Activated CD4-positive, alpha-beta memory T cell treated with anti-CD3 and anti-CD28 coated beads, Interleukin-2, amount 10 ng/mL, durations not matched to agents 7 days and 5 days (primary cell): ENCODE data around the gene ST8SIA2. TPM values are rescaled to one million over a fixed set of nuclear protein-coding genes. Genes with fewer than 3 reads are reported as not detected.
"Not testable (repeated sequence)": the region's sequence is repeated elsewhere in the genome, so short reads cannot be mapped to it uniquely, and the experiment has no call there.

Source experiments
- CTCF ChIA-PET: fragments of 350-600 bp; sonication (Branson Sonifier 250); formaldehyde crosslinking; loops from one replicate; lab custom pipeline; 2021; ENCODE audit warnings: antibody characterized with exemption, inconsistent platforms; lab: Charles Lee
- POLR2A ChIA-PET: fragments of 350-600 bp; sonication (Branson Sonifier 250); formaldehyde crosslinking; loops from one replicate; lab custom pipeline; 2021; ENCODE audit warnings: antibody characterized with exemption; lab: Charles Lee
- DNase-seq: peaks from one replicate; pipeline ENCODE4 v3.0.0-alpha.2; 2020
- H3K27ac Mint-ChIP-seq: one replicate; pipeline ENCODE4 v1.8.0; 2021; ENCODE audit warnings: mild to moderate bottlenecking, mixed read lengths
- H3K27me3 Mint-ChIP-seq: one replicate; pipeline ENCODE4 v1.8.0; 2021; ENCODE audit warnings: mixed read lengths
- H3K36me3 Mint-ChIP-seq: one replicate; pipeline ENCODE4 v1.8.0; 2021; ENCODE audit warnings: low read depth, mixed read lengths
- H3K4me1 Mint-ChIP-seq: one replicate; pipeline ENCODE4 v1.8.0; 2021; ENCODE audit warnings: mixed read lengths
- H3K4me3 Mint-ChIP-seq: one replicate; pipeline ENCODE4 v1.8.0; 2021; ENCODE audit warnings: mild to moderate bottlenecking, mixed read lengths
- H3K9me3 Mint-ChIP-seq: one replicate; pipeline ENCODE4 v1.8.0; 2021; ENCODE audit warnings: mixed read lengths
- total RNA-seq, 2 experiments: library from RNA; stranded (reverse); gene quantifications; one replicate each; pipeline ENCODE4 v1.2.3, GENCODE V29; 2021

ST8SIA2 gene
- total RNA-seq, 2 experiments from 2014 or later: not detected

DNA sequence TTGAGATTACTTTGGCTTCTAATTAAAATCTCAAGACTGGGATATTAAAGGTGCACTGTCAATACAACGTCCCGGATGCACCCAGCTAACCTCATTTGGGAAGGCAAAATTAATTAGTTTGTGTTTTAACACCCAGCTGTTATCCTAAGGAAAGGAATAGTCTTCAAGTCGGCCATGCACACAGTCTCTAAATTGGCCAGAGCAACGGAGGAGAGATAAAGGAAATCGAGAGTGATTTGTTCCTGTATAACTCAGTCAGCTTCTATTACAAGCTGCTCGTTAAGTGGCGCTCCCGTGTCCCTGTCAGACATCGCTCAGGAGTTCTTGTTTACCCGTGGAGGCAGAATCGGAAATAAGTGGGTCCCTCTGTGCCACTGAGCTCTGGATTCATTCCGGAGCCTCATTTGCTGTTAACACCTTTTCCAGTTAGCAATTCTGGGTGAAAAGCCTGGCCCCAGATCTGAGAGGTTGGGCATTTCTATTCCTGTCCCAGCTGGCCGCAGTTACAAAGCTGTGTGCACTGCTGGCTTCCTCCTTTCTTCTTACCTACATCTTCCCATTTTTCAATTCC, 63.9 kb downstream of the ST8SIA2 start:
- H3K27ac Mint-ChIP-seq: no peak overlapping the region
- H3K4me1 Mint-ChIP-seq: no peaks in the 10 kb centered on the region
- no peaks in the 10 kb centered on the region for H3K9me3 Mint-ChIP-seq
- POLR2A ChIA-PET: interaction anchor here (1.0 kb wide), 1 partner anchor 69 kb away, joined by 3 read pairs; no protein-coding TSS in a partner anchor
- CTCF ChIA-PET: interaction anchor here (0.7 kb wide), 1 partner anchor 20 kb away, joined by 3 read pairs; no protein-coding TSS in a partner anchor
- DNase-seq: no peak
- H3K36me3 Mint-ChIP-seq: no peaks in the 10 kb centered on the region
- H3K4me3 Mint-ChIP-seq: no peak overlapping the region
- H3K27me3 Mint-ChIP-seq: peaks cover 7% of the 10 kb centered on the region

DNA sequence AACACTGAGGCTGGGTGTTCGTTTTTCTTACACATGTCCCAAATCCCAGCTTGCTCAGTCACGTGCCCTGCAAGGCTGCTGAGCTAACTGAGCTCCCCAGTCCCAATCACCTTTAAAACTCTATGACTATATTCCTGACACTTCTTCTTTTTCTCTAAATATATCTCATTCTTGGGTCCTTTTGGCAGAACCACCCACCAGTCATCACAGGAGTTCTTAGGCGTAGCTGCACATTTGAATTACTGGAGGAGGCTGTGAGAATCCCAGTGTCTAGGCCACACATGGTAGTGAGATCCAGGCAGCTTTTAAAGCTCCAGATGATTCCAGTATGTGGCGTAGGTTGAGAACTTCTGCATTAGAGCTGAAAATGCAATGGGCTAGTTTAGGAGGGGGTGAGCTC, 66.3 kb downstream of the ST8SIA2 start:
- ChIA-PET POLR2A (no interaction called here), CTCF (no interaction called here)
- Mint-ChIP-seq H3K27me3 (peaks cover 6% of the 10 kb centered on the region), H3K4me3 (no peak overlapping the region), H3K27ac (no peak overlapping the region), H3K9me3 (no peaks in the 10 kb centered on the region), H3K36me3 (no peaks in the 10 kb centered on the region), H3K4me1 (no peaks in the 10 kb centered on the region)
- DNase-seq: no peak

DNA sequence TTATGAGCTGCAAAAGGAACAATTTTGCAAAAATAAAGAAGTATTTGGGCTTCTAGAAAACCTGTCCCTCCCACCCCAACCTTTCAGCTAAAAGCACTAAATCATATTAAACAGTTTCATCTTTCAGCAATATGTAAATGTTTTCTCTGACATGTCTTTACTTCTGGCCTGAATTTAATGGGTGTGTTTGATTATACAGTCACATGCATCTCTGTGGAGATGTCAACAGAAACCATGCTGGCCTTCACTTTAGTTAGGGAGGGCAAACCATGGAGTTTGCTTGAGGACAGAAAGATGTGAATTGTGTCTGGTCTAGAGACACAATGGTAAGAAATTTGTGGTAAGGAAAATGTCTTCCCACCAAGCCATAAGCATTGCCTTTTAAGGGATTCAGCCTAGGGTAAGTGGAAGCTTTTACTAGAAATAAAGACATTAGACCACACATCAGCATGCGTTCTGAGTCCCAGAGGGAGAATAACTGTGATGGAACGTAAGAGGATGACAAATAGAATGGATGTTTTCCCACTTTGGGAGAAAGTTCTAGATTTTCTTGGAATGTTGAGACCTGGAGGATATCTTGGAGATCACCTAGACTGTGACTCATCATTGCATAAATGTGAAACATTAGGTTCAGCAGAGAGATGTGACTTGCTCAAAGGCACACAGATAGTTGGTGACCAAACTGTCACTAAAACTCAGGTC, 68.9 kb downstream of the ST8SIA2 start:
- Mint-ChIP-seq H3K9me3 (no peaks in the 10 kb centered on the region), H3K27ac (no peak overlapping the region), H3K36me3 (no peaks in the 10 kb centered on the region), H3K4me3 (no peak overlapping the region), H3K27me3 (peaks cover 4% of the 10 kb centered on the region), H3K4me1 (no peaks in the 10 kb centered on the region)
- POLR2A ChIA-PET: no interaction called here
- no peak for DNase-seq
- CTCF ChIA-PET: no interaction called here

DNA sequence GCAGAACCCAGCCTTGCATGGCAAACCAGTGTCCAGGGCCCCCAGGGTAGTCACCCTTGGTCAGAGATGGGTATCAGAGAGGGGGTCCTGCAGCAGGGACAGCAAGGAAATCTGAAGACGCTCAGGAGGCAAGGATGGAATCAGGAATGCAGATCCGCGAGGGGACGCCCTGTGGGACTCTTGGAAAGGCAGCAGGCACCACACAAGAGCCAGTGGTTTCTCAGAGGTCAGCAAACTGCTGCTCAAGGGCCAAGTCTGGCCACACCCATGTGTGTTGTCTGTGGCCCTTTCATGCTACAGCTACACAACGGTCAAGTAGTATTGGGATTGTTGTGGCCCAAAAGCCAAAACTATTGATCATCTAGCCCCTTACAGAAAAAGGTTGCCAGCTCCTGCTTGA, 69.7 kb downstream of the ST8SIA2 start:
- ChIA-PET POLR2A (no interaction called here), CTCF (no interaction called here)
- H3K4me3 Mint-ChIP-seq: no peak overlapping the region
- no peak overlapping the region for H3K27ac Mint-ChIP-seq
- no peaks in the 10 kb centered on the region for H3K9me3 Mint-ChIP-seq
- no peak for DNase-seq
- no peaks in the 10 kb centered on the region for H3K36me3 Mint-ChIP-seq
- peaks cover 4% of the 10 kb centered on the region for H3K27me3 Mint-ChIP-seq
- H3K4me1 Mint-ChIP-seq: no peaks in the 10 kb centered on the region

DNA sequence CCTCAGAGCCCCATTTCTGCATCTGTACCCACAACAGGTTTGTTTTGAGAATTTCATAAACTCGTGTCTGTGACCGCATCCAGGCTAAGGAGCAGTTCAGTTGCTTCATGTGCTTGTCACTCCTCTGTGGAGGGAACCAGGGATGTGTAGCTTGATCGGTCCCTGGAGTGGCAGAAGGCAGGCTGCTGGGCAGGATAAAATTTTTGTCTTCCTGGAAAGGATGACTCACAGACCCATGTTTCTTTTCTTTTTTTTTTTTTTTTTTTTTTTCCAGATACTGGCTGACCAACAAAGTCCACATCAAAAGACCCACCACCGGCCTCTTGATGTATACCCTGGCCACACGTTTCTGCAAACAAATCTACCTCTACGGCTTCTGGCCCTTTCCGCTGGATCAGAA, 70.1 kb downstream of the ST8SIA2 start:
- POLR2A ChIA-PET: no interaction called here
- Mint-ChIP-seq H3K9me3 (no peaks in the 10 kb centered on the region), H3K4me1 (no peaks in the 10 kb centered on the region), H3K27ac (no peak overlapping the region), H3K27me3 (peaks cover 4% of the 10 kb centered on the region), H3K4me3 (no peak overlapping the region), H3K36me3 (no peaks in the 10 kb centered on the region)
- CTCF ChIA-PET: no interaction called here
- DNase-seq: no peak

DNA sequence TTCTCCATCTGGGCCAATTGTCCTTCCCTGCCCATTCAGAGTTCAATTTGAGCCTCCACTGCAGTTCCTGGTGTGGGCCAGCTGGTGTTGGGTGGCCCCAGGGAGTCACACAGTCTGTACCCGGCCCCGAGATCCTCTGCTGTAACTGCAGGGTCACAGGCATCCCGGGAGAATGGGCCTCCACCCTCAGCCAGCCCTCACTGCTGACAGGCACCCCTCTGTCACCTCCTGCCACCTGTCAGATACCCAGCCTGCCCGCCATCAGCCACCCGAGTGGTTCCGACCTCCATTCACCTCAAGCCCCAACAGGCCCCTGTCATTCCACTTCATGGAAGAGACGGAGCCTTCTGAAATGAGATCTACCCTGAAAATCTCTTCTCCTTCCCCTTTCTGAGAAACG, 73.2 kb downstream of the ST8SIA2 start:
- Mint-ChIP-seq H3K9me3 (no peaks in the 10 kb centered on the region), H3K27me3 (peaks cover 7% of the 10 kb centered on the region), H3K4me3 (no peak overlapping the region), H3K4me1 (no peaks in the 10 kb centered on the region), H3K27ac (no peak overlapping the region), H3K36me3 (no peaks in the 10 kb centered on the region)
- ChIA-PET POLR2A (no interaction called here), CTCF (no interaction called here)
- DNase-seq: no peak

DNA sequence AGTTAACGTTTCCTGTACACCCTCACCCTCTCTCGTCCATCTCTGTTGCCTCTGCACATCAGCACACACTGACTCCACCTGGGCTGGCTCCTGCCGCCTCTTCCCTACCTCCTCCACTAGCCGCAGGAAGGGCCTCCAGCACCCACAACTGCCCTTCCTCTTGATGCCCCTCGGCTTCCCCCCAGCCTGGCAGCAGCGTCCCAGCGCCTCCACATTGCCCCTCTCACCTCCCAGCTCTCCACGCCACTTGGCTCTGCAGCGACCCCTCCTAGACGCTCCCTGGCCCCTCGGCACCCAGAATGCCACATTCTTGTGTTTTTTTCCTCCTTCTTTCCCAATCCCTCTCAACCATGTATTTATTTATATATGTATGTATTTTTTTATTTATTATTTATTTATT, 73.6 kb downstream of the ST8SIA2 start:
- Mint-ChIP-seq H3K4me1 (no peaks in the 10 kb centered on the region), H3K27me3 (peaks cover 7% of the 10 kb centered on the region), H3K36me3 (no peaks in the 10 kb centered on the region), H3K4me3 (no peak overlapping the region), H3K27ac (no peak overlapping the region), H3K9me3 (no peaks in the 10 kb centered on the region)
- no peak for DNase-seq
- POLR2A ChIA-PET: no interaction called here
- CTCF ChIA-PET: no interaction called here

DNA sequence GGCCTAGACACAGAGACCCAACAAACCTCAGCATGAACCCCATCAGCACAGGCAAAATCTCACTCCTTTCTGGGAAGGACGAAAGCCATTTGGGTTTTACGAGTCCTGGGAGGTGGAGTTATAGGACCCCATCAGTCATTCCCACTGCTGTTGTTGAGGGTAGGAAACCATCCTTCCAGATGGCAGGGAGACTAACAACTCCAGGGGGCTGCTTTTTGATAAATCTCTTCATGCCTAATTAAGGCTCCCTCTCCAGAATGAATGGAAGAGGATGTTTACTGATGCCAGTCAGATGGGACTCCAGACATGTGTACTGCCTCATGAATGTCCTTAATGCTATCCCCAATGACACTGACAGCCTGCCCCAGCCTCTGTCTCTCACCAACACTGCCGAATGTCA, 75.3 kb downstream of the ST8SIA2 start:
- CTCF ChIA-PET: no interaction called here
- no peak overlapping the region for H3K4me3 Mint-ChIP-seq
- no peak for DNase-seq
- no peaks in the 10 kb centered on the region for H3K4me1 Mint-ChIP-seq
- peaks cover 4% of the 10 kb centered on the region for H3K27me3 Mint-ChIP-seq
- H3K27ac Mint-ChIP-seq: no peak overlapping the region
- POLR2A ChIA-PET: no interaction called here
- no peaks in the 10 kb centered on the region for H3K9me3 Mint-ChIP-seq
- no peaks in the 10 kb centered on the region for H3K36me3 Mint-ChIP-seq

DNA sequence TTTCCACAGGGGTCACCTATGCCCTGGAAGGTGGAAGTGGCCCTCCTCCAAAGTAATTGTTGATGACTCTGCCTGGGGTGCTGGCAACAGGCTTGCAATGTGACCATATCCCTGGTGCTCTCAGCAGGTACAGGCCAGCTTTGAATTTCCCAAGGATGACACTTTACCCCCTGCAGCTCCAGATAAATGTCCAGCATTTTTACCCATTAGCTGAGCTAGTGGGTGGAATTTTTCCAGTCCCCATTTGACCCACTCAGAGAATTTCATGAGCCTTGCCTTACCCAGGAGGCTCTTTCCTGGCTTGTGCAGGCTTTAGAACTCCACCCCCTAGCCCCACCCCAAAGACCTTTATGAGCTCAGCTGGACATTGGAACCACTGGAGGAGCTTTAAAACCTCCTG, 77.6 kb downstream of the ST8SIA2 start:
- no peaks in the 10 kb centered on the region for H3K36me3 Mint-ChIP-seq
- H3K4me3 Mint-ChIP-seq: no peak overlapping the region
- no peaks in the 10 kb centered on the region for H3K9me3 Mint-ChIP-seq
- CTCF ChIA-PET: no interaction called here
- no peak for DNase-seq
- no peaks in the 10 kb centered on the region for H3K4me1 Mint-ChIP-seq
- H3K27ac Mint-ChIP-seq: no peak overlapping the region
- H3K27me3 Mint-ChIP-seq: peaks cover 4% of the 10 kb centered on the region
- POLR2A ChIA-PET: no interaction called here

DNA sequence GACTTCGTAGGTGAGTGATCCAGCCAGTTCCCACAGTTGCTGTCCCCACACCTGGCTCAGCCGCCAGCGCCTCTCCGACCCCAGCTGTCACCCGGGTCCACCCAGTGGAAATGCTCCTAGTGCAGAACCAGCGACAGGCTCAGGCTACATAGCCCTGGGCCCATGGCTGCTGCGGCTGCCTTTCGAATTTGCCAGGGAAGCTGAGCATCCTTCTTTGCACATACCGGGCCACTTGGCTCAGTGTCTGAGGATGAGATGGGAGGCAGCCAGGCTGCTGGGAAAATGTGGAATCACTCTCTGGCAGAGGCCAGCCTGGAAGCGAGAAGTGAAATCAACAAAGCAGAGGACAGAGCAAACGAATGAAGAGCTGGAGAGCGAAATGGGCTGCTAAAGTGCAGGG, 80.1 kb downstream of the ST8SIA2 start:
- ChIA-PET POLR2A (no interaction called here), CTCF (no interaction called here)
- no peak overlapping the region for H3K4me3 Mint-ChIP-seq
- DNase-seq: no peak
- H3K27ac Mint-ChIP-seq: no peak overlapping the region
- no peaks in the 10 kb centered on the region for H3K36me3 Mint-ChIP-seq
- H3K27me3 Mint-ChIP-seq: peaks cover 4% of the 10 kb centered on the region
- no peaks in the 10 kb centered on the region for H3K4me1 Mint-ChIP-seq
- no peaks in the 10 kb centered on the region for H3K9me3 Mint-ChIP-seq

DNA sequence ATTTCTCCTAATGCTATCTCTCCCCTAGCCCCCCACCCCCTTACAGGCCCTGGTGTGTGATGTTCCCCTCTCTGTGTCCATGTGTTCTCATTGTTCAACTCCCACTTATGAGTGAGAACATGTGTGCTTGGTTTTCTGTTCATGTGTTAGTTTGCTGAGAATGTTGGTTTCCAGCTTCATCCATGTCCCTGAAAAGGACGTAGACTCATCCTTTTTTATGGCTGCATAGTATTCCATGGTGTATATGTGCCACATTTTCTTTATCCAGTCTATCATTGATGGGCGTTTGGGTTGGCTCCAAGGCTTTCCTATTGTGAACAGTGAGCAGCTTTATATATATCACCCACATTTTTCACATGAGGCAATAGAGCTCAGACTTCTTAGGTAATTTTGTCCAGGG, 86.0 kb downstream of the ST8SIA2 start:
- H3K9me3 Mint-ChIP-seq, CTCF ChIA-PET, H3K27me3 Mint-ChIP-seq, H3K4me1 Mint-ChIP-seq, DNase-seq, POLR2A ChIA-PET, H3K36me3 Mint-ChIP-seq, H3K4me3 Mint-ChIP-seq, H3K27ac Mint-ChIP-seq: not testable (repeated sequence)

DNA sequence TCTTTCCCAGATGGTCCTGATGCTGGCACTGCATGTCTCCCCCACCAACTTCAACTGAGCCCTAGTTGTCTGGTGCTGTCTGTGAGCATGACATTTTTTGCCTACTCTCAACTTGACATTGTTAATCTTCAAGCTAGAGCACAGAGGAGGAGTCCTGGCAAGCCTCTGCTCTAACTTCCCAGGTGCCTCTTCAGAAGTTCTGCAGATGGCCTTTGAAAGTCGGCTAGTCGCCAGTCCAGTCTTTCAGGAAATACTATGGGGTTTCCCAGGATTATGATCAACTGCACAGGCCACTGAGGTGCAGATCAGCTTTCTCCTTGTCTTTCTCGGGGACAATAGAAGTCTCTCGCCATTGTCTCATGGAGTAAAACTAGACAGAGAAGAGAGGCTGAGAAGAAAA, 86.7 kb downstream of the ST8SIA2 start:
- Mint-ChIP-seq H3K9me3 (no peaks in the 10 kb centered on the region), H3K27ac (no peak overlapping the region), H3K27me3 (peaks cover 7% of the 10 kb centered on the region), H3K4me1 (no peaks in the 10 kb centered on the region), H3K36me3 (no peaks in the 10 kb centered on the region), H3K4me3 (no peak overlapping the region)
- ChIA-PET CTCF (no interaction called here), POLR2A (no interaction called here)
- DNase-seq: no peak

DNA sequence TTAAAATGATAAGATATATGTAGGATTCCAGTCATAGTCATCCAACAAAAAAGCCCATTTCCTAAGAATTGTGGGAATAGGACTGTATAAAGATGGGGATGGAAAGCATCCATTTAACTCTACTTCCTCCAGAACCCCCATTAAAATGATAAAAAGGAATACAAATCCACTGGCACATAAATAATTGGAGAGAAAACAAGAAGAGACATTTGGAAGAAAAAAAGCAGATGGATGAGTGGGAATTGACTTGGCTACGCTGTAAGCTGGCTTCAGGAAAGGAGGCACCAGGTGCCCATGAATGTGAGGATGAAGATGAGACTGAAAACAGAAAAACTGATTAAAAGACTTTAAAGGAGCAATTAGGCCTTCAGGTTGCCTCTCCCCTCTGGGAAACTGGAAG, 91.8 kb downstream of the ST8SIA2 start:
- Mint-ChIP-seq H3K27me3 (peaks cover 9% of the 10 kb centered on the region), H3K9me3 (no peaks in the 10 kb centered on the region), H3K4me1 (no peaks in the 10 kb centered on the region), H3K4me3 (no peak overlapping the region), H3K36me3 (no peaks in the 10 kb centered on the region), H3K27ac (no peak overlapping the region)
- no peak for DNase-seq
- ChIA-PET CTCF (no interaction called here), POLR2A (no interaction called here)

DNA sequence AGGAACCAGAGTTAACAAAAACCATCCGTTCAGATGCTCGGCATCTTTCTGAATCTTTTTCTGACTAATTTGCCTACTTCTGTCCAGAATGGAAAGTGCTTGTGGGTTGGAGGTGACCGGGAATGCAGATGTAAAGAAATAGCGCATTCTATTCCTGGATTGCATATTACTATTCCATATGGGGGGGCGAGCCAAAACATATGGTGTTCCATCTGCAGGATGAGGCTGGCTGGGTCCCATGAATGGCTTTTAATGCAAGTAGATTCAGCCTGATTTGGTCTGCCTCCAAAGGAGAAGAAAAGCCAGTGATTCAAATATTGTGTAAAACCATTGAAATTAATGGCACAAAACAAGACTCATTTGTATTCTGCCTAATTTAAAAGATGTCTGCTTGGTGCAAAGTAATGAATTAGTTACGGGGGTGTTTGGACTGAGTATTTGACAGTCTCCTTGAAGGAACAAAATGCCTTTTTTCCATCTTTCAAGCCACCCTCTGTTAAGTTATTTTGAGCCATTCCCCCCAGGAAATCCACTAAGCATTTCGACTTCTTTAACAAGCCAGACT, 99.0 kb downstream of the ST8SIA2 start:
- Mint-ChIP-seq H3K27ac (no peak overlapping the region), H3K4me3 (no peak overlapping the region), H3K27me3 (no peaks in the 10 kb centered on the region), H3K36me3 (no peaks in the 10 kb centered on the region), H3K9me3 (no peaks in the 10 kb centered on the region), H3K4me1 (no peaks in the 10 kb centered on the region)
- CTCF ChIA-PET: no interaction called here
- DNase-seq: no peak
- POLR2A ChIA-PET: no interaction called here
